ENCODE measurements around the gene F2R. TPM values are rescaled to one million over a fixed set of nuclear protein-coding genes. Genes with fewer than 3 reads are reported as not detected.

The F2R gene
- total RNA-seq, 2 donors from 2014 or later: 6.5 to 16.0 TPM

DNA sequence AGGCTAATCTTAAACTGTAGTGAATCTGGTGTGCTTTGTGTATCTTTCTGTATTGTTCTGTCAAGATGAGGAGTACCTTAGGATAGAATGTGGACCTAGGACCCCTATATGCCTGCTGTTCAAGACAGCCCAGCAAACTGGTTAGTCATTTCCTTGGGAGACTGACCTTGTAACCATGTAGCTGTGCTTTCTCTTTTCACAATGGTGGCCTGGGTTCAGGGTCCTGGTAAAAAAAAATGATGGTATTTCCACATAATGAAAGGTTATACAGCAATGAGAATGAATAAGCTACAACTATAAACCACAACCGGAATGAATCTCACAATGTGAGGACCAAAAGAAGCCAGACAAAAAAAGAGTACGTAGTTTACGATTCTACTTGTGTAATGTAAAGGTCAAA lies 66.5 kb downstream of the F2R start:
- no peak for DNase-seq
- no peak for ATAC-seq
- intact Hi-C loops (cut with DNase I): no loop called here

Other genes starting within 250 kb of the F2R start
- under 1 TPM; 0.09 to 0.39 TPM for gene F2RL2, start 92.7 kb upstream of the F2R start, total RNA-seq
- 1 to 10 TPM; 1.7 to 3.9 TPM for gene F2RL1, start 102.9 kb downstream of the F2R start, total RNA-seq
- not detected for gene S100Z, start 133.9 kb downstream of the F2R start, total RNA-seq
- 1 to 10 TPM in 1 of 2 donors, under 1 TPM in 1; 0.32 to 1.8 TPM for gene CRHBP, start 236.9 kb downstream of the F2R start, total RNA-seq